Measurements from ENCODE around the gene LRP3. TPM values are rescaled to one million over a fixed set of nuclear protein-coding genes. Genes with fewer than 3 reads are reported as not detected.
A peak's percentile ranks its signal among the peaks of the same experiment; 100 is the strongest.

Gene LRP3
- total RNA-seq, 4 donors from 2014 or later: 31.0 to 66.7 (median 38.5) TPM

DNA sequence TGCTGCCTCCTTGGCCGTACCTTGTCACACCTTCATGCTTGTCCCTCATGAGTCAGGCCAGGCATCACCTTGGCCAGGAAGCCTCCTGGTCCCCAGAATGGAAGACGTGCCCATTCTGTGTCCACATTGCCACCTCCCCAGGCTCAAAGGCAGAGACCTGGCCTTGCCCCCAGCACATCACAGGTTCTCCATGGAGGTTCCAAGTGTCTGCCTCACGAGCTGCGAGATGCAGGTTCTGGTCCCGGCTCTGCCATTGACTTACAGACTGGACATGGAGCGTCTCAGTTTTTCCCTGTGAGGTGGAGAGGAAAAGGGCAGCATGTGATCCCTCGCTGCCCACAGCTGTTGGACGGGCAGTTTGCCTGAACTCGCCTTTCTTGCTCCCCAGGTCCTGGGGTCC is 40.6 kb downstream of the LRP3 start:
- Histone ChIP-seq H3K9me3 (peaks cover 0 to 4% (median 0%) of the 10 kb centered on the region in 3 donors), H3K27me3 (peaks cover 57% of the 10 kb centered on the region), H3K4me3 (no peak overlapping the region), H3K4me1 (no peaks in the 10 kb centered on the region), H3K36me3 (no peaks in the 10 kb centered on the region), H3K27ac (no peak overlapping the region)
- TF ChIP-seq, protein P1, sequence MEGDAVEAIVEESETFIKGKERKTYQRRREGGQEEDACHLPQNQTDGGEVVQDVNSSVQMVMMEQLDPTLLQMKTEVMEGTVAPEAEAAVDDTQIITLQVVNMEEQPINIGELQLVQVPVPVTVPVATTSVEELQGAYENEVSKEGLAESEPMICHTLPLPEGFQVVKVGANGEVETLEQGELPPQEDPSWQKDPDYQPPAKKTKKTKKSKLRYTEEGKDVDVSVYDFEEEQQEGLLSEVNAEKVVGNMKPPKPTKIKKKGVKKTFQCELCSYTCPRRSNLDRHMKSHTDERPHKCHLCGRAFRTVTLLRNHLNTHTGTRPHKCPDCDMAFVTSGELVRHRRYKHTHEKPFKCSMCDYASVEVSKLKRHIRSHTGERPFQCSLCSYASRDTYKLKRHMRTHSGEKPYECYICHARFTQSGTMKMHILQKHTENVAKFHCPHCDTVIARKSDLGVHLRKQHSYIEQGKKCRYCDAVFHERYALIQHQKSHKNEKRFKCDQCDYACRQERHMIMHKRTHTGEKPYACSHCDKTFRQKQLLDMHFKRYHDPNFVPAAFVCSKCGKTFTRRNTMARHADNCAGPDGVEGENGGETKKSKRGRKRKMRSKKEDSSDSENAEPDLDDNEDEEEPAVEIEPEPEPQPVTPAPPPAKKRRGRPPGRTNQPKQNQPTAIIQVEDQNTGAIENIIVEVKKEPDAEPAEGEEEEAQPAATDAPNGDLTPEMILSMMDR (IDR thresholded peaks at IDR 0.05): no peak
- TF ChIP-seq POLR2AphosphoS5 (IDR thresholded peaks at IDR 0.05): no peak
- no peak for TF ChIP-seq EP300 (IDR thresholded peaks at IDR 0.05)
- no peak for TF ChIP-seq POLR2A (IDR thresholded peaks at IDR 0.05)
- ATAC-seq: no peak
- whole genome bisulfite sequencing, 2 donors (ENCODE audit: low coverage in 1 of 2): 67% methylated on average over 1 of the region's 9 CpGs; no CpG with 5 or more reads in 1 of the 2 donors

DNA sequence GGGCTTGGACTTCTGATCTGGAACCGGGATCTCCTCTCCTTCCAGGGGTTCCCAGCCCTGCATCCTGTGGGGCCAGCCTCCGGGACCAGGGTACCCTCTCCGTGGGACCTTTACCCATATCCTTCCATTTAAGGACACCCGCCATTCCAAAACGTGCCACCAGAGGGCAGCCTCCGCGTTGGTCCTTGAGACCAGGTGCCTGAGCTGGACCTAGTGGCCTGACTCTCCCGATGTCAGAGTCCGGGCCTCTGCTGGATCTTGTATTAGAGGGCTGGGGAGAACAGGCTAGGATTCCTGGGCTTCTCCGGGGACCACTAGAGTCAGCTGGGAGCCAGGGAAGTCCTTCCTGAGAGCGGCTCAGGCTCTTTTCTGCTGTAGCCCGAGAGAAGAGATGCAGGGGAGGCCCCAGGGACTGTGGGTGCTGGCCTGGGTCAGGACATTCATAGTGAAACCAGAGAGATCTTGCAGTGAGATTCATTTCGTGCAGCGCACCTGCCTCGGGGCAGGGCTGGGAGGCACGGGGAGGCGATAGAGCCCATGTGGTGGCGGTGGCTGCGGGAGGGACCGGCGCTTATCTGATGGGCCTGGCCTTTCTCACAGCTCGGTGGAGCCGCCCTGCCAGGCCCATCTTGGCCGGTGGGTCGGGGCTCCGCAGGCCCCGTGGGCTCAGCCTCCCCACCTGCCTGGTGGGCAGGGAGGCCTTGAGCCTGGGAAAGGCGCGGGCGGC is 41.3 kb downstream of the LRP3 start:
- 59% methylated on average over 9 of the region's 30 CpGs; no CpG with 5 or more reads in 1 of the 2 donors for WGBS, 2 donors (ENCODE audit: low coverage in 1 of 2)

GRCh38 chr19:33235996-33236350 is 41.8 kb downstream of the LRP3 start:
- H3K36me3 ChIP-seq: no peaks in the 10 kb centered on the region
- WGBS, 2 donors (ENCODE audit: low coverage in 1 of 2): 92 to 97% methylated on average over 6 to 8 of the region's 20 CpGs
- H3K9me3 ChIP-seq: no peaks in the 10 kb centered on the region
- H3K4me3 ChIP-seq: no peak overlapping the region
- no peak overlapping the region for H3K27ac ChIP-seq
- peaks cover 56% of the 10 kb centered on the region for H3K27me3 ChIP-seq
- TF ChIP-seq POLR2A (IDR thresholded peaks at IDR 0.05) (no peak), EP300 (IDR thresholded peaks at IDR 0.05) (no peak), POLR2AphosphoS5 (IDR thresholded peaks at IDR 0.05) (no peak)
- TF ChIP-seq, protein P1 (IDR thresholded peaks at IDR 0.05): no peak
- no peaks in the 10 kb centered on the region for H3K4me1 ChIP-seq
- ATAC-seq: no peak

More for the DNA sequence above, 41.3 kb downstream of the LRP3 start:
- no peaks in the 10 kb centered on the region for H3K9me3 ChIP-seq
- TF ChIP-seq POLR2AphosphoS5 (IDR thresholded peaks at IDR 0.05) (no peak), POLR2A (IDR thresholded peaks at IDR 0.05) (no peak), EP300 (IDR thresholded peaks at IDR 0.05) (no peak)
- TF ChIP-seq, protein P1 (IDR thresholded peaks at IDR 0.05): peak in 3 of 4 experiments; percentile 72 to 92 (median 79)
- no peaks in the 10 kb centered on the region for H3K36me3 ChIP-seq
- H3K4me1 ChIP-seq: no peaks in the 10 kb centered on the region
- no peak overlapping the region for H3K27ac ChIP-seq
- peaks cover 54% of the 10 kb centered on the region for H3K27me3 ChIP-seq
- ATAC-seq: peak; percentile 55
- H3K4me3 ChIP-seq: no peak overlapping the region

DNA sequence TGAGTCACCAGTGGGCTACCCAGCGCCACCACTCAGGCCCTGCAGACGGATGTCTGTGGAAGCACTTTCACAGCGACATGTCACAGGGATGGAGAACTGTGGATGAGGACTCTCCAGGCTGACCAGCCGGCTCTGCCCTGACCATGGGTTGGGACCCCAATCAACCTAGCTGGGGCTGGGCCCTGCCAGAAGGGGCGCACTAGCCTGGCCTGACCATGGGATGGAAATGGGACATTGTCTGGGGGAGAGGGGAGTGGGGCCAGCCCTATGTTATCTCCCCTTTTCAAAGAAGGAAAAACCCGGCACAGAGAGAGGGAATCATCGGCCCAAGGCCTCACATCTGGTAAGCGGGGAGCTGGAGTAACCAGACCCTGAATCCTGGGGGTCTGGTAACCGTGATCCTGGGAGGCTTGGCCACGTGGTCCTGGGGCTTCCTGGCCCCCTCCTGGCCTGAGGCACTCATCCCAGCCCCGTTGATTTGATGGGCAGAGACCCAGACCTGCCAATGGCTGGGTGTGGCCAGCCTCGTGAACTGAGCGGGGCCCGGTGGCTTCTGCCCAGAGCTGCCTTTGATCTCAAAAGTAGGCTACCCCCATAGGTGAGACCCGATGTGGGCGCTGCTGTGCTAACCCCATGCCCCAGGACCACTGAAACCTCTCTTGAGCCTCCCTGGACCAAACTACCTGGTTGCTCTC is 42.7 kb downstream of the LRP3 start:
- Histone ChIP-seq H3K4me3 (no peak overlapping the region), H3K9me3 (no peaks in the 10 kb centered on the region), H3K27ac (no peak overlapping the region), H3K27me3 (peaks cover 58% of the 10 kb centered on the region), H3K4me1 (peaks cover 0 to 8% (median 0%) of the 10 kb centered on the region in 3 donors), H3K36me3 (no peaks in the 10 kb centered on the region)
- no peak for TF ChIP-seq POLR2A (IDR thresholded peaks at IDR 0.05)
- TF ChIP-seq POLR2AphosphoS5 (IDR thresholded peaks at IDR 0.05): no peak
- TF ChIP-seq EP300 (IDR thresholded peaks at IDR 0.05): no peak
- WGBS, 2 donors (ENCODE audit: low coverage in 1 of 2): 100% methylated on average over 1 of the region's 16 CpGs; no CpG with 5 or more reads in 1 of the 2 donors
- no peak for ATAC-seq

DNA sequence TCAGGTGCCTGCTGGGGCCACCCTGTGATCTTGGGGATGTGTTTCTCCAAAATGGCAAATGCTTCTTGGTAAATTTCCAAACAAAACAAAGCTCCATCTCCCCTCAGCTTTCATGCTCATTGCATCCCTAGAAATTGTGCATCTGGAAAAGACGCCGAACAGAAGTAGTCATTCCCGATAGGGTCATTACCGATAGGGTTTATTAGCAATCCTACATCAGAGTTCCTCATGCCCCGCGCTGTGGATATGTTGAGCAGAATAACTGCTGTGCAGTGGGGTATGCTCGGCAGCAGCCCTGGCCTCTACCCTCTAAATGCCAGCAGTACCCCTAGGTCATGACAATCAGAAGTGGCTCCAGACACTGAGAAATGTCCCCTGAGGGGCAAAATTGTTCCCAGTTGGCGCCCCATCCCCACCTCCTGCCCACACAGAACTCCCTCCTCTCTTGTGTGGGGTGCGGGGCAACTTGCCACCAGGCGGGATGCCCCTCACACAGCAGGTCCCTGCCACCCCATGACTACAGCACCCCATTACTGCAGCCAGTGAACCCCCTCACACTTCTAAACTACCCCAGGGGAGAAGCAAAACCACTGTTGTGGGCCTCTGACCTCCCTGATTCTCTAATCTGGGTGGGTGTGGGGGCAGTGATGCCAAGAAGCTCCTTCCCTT is 44.5 kb downstream of the LRP3 start:
- no peak for ATAC-seq
- Histone ChIP-seq H3K27ac (no peak overlapping the region), H3K4me3 (no peak overlapping the region), H3K9me3 (no peaks in the 10 kb centered on the region), H3K4me1 (peaks cover 0 to 10% (median 0%) of the 10 kb centered on the region in 3 donors), H3K27me3 (peaks cover 49% of the 10 kb centered on the region), H3K36me3 (no peaks in the 10 kb centered on the region)
- 84 to 87% methylated on average over 5 to 6 of the region's 10 CpGs for WGBS, 2 donors (ENCODE audit: low coverage in 1 of 2)
- TF ChIP-seq POLR2AphosphoS5 (IDR thresholded peaks at IDR 0.05) (no peak), POLR2A (IDR thresholded peaks at IDR 0.05) (no peak)
